IPS-18c (cell line): ENCODE measurements around the gene KIAA0232.

Experiments
- H3K4me3 ChIP-seq: 2 replicates; pipeline ENCODE4 v1.7.0; 2013; ENCODE audit warnings: low read depth, mild to moderate bottlenecking, low read length, moderate library complexity; ENCODE audit not compliant: insufficient read depth
- H3K9me3 ChIP-seq: one replicate; pipeline ENCODE4 v1.6.1; 2013; ENCODE audit warnings: mild to moderate bottlenecking, low read length, moderate library complexity; ENCODE audit not compliant: control insufficient read depth, insufficient read depth

The KIAA0232 gene

DNA sequence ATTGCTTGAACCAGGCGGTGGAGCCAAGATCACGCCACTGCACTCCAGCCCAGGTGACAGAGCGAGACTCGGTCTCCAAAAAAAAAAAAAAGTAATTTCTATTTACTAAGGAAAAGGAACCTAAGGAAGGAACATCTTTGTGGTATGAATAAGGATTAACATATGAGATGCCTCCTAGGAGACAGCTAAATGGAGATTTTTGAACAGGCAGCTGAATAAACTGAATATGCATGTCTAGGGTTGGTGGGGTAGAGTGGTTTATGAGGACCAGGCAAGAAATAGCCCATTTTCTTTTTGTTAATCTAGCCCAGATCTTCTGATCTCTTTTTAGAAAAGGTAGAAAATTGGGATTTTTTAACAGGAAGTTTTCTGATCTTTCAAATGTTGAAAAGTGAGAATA, 67.2 kb downstream of the KIAA0232 start:
- Histone ChIP-seq H3K9me3 (peaks cover 2% of the 10 kb centered on the region), H3K4me3 (no peak overlapping the region)

DNA sequence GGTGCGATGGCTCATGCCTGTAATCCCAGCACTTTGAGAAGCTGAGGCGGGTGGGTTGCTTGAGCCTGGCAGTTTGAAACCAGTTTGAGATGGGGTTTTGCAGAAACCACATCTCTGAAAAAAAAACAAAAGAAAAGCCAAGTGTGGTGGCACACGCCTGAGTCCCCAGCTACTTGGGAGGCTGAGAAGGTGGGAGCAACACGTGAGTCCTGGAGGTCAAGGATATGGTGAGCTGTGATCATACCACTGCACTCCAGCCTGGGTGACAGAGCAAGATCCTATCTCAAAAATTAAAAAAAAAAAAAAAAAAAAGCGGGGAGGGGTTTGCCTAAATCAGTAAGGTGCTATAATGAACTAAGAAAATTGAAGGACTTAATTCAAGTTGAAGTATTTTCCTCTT, 68.9 kb downstream of the KIAA0232 start:
- Histone ChIP-seq H3K4me3 (no peak overlapping the region), H3K9me3 (peaks cover 2% of the 10 kb centered on the region)

DNA sequence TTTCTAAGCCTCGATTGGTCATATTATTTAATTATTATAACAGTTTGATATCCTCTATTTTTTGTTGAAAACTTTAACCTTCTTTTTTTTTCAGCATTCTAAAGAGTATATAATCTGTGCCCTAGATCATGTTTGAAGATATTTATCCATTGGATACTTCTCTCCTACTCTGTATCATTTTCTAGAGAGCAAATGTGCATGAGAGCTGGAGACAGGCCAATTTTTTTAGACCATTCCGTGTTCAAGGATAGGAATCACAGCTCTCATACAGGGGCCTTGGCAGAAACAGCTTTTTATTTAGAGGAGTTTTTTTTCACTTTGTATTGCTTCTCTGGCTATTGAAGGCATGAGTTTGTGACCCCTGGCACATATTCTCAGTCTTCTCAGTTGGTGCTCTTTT, 69.4 kb downstream of the KIAA0232 start:
- peaks cover 2% of the 10 kb centered on the region for H3K9me3 ChIP-seq

DNA sequence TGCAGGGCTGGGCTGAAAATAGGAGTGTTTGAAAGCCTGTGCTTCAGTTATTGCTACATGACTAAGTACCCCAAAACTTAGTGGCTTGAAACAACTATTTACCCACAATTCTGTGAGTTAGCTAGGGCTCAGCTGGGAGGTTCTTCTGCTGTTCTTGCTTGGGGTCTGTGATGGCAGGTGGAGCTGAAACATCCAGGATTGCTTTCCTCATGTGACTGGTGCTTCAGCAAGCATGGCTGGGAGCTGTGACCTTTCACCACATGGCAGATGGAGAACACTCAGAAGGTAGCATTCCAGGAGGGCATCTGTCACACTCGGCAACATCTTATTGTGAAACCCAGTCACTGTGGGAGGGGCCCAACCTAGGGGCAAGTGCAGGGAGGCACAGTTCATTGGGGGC, 70.1 kb downstream of the KIAA0232 start:
- Histone ChIP-seq H3K9me3 (peaks cover 2% of the 10 kb centered on the region), H3K4me3 (no peak overlapping the region)

More for the DNA sequence above, 69.4 kb downstream of the KIAA0232 start:
- H3K4me3 ChIP-seq = no peak overlapping the region

DNA sequence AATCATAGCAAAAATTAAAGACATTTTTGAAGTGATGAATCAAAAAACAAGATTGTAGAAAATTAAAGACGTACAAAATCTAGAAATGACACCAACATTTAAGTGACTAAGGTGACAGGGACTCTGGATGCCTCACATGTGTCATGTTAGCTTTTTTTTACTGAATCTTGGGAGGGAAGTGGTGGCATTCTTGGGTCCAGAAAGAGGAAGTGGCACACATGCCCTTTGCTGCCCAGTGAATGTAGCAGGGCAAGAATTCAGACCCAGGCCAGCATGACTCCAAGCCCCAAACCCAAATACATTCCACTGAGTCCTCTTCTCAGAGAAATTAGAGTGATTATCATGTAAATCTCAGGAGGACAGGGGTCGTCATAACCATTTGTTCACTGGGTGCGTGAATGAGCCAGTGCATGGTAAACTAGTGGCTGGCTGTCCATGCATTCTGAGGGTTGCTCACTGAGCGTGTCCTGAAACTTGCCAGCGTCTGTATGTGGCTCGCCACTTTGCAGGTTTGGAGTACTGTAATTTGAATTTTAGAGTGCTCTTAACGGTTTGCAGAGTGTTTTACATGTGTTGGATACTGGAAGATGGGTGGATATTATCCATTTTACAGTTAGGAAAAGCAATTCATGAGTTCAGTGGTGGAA, 71.7 kb downstream of the KIAA0232 start:
- peaks cover 2% of the 10 kb centered on the region for H3K9me3 ChIP-seq
- no peak overlapping the region for H3K4me3 ChIP-seq

DNA sequence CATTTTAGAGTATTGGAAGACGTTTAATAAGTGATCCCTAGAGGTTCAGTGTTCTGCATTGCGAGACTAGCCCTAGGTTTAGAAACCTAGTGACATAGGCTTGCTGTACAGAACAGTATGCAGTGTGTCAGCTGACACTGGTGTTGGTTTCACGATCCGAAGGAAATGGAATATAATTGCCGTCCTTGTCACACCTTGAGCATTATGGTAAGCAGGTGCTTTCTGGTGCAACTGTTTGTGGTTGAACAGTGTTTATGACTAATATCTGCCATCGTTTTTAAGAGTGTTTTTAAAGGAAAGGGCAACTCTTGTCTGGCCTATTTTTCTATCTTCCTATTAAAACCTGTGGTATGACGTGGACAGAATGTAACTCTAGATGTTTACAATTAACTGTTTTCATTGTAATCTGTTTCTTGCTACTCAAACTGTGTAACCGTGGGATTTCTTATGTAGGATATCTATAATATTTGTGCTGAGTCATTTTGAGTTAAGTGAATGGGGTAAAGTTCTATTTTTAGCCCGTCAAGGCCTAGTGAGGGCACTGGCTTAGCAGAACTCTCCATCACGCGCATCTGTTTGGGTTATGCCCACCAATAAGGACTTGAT, 73.3 kb downstream of the KIAA0232 start:
- Histone ChIP-seq H3K4me3 (no peak overlapping the region), H3K9me3 (no peaks in the 10 kb centered on the region)

DNA sequence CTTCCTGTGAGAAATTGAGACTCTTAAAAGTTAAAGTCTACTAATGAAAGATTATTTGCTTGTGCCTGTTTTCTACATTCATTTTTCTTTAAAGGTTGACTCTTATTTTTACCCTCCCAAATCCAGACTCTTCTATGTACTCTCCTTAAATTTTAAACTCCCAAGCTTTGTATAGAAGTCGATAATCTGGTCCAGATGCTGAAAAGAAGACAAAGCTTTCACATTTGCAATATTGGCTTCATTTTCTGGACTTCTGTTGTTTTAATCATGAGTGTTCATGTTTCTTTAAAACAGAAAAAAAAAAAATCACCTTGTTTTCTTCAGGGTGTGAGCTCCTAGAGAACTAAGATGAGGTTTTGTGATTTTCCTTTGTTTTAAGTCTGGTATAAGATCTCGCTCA, 73.9 kb downstream of the KIAA0232 start:
- no peaks in the 10 kb centered on the region for H3K9me3 ChIP-seq
- H3K4me3 ChIP-seq = no peak overlapping the region

DNA sequence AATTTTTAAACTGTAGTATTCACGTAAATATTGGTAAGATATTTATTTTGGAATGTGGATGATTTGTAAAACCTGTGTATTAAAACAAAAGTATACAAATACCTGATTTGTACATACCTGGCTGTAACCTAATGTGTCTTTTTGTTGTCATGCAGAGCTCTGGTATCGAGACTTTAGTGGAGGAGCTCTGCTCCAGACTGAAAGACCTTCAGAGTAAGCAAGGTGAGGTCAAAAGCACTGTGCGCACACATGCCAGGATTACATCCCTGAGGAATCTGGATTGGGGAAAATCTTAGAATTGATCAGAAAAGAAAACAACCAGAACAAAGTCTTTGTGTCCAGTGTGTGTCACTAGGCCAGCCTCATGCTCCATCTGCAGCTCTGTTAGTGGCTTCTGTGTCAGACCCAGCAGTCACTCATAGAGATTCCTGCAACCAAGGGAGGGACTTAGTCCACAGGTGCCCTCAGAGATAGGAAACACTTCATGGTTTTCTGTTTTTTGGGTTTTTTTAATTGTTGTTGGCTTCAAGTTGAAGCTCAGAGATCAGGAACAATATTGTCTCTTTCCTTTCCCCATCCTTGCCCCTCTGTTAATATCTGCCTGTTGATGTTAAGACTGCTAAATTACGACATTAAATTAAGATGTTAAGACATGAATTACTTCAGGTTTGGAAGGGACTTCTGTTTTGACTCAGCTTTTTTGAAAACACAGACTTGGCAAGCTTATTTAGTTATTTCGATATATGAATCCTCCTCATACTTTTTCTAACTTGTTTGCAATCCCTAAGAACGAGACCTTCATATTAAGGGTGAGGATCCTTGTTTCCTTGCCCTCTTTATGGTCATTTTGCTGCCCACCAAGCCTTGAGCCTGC, 74.7 kb downstream of the KIAA0232 start:
- Histone ChIP-seq H3K9me3 (no peaks in the 10 kb centered on the region), H3K4me3 (no peak overlapping the region)

DNA sequence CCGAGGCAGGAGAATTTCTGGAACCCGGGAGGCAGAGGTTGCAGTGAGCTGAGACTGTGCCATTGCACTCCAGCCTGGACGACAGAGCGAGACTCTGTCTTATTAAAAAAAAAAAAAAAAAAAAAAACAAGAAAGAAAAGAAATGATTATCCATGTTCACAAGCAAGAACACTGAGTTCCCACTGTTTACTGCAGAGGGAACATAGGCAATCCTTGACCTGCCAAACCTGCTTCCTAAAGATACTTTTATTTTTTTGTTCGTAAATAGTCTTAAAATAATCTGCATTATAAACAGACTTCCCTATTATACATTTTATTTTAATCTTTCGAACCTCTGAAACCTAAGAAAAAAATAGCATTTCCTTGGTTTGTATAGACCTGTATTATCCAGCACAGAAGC, 76.5 kb downstream of the KIAA0232 start:
- H3K9me3 ChIP-seq = no peaks in the 10 kb centered on the region
- no peak overlapping the region for H3K4me3 ChIP-seq

DNA sequence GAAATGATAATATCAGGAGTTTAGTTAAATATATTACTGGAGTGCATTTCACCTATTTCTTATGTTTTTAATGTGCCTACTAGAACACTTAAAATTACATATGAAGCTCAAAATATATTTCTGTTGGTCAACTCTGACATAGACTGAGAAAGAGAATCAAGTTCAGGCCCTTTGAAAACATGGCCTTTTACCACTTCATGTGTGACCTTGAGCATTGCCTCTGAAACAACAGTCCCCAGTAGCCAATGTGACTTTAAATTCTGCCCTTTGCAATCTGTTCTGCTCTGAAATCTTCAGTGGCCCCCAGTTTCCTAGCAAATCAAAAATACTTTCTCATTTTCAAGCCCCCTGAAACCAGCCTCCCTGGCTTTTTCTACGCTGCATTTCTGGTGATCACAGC, 77.0 kb downstream of the KIAA0232 start:
- Histone ChIP-seq H3K4me3 (no peak overlapping the region), H3K9me3 (no peaks in the 10 kb centered on the region)

DNA sequence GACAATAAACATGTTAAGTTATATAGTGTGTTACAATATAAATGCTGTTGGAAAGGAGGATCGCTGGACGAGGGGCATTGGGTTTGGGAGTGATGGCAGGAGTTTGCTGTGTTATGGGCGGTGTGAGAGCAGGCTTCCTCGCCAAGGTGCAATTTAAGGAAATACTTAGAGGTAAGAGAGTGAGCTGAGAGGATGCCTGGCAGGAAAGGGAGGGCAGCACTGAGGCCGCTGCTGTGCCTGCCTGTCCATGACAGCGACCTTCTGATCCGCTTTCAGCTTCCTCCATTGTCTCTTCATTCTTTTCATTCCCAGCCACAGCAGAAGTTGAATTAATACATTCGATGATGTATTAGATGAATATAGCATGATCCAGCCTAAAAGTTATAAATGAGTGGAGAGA, 85.9 kb downstream of the KIAA0232 start:
- H3K9me3 ChIP-seq = no peaks in the 10 kb centered on the region

DNA sequence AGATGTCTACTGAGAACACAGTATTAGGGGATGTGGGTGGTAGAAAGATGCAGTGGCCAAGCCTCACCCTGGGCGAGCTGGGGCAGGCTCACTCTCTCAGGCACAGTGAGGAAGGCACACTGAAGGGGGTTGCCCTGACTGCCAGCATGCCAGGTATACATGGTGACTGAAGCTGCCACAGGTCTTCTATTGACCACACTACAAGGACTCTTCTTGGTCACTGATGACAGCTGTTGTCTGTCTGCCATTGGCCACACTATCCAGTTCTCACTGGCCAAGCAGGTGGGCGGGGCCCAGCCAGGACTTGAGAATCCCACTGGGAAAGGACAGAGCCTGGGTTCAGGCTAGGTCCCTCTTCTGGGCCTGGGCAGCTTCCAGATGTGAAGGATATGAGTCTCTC, 87.4 kb downstream of the KIAA0232 start:
- Histone ChIP-seq H3K9me3 (no peaks in the 10 kb centered on the region), H3K4me3 (no peak overlapping the region)

More for the DNA sequence above, 85.9 kb downstream of the KIAA0232 start:
- no peak overlapping the region for H3K4me3 ChIP-seq

DNA sequence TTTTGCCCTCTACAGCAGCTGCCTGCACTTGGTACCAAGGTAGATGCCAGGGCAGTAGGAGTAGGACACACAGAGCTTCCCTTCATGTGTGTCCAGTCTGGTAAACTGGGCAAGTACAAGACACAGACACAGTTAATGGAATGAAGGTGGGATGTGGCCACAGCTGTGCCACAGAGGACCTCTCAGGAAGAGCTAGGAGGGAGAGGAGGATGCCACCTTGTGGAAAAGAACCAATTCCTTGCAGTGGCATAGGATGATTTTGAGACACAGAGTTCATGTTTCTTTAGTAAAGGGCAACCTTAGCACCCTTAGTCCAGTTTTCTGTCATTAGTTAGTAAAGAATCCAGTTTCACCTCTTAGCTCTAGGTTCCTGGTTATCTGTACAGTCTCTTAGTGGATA, 90.8 kb downstream of the KIAA0232 start:
- no peaks in the 10 kb centered on the region for H3K9me3 ChIP-seq
- H3K4me3 ChIP-seq = no peak overlapping the region

DNA sequence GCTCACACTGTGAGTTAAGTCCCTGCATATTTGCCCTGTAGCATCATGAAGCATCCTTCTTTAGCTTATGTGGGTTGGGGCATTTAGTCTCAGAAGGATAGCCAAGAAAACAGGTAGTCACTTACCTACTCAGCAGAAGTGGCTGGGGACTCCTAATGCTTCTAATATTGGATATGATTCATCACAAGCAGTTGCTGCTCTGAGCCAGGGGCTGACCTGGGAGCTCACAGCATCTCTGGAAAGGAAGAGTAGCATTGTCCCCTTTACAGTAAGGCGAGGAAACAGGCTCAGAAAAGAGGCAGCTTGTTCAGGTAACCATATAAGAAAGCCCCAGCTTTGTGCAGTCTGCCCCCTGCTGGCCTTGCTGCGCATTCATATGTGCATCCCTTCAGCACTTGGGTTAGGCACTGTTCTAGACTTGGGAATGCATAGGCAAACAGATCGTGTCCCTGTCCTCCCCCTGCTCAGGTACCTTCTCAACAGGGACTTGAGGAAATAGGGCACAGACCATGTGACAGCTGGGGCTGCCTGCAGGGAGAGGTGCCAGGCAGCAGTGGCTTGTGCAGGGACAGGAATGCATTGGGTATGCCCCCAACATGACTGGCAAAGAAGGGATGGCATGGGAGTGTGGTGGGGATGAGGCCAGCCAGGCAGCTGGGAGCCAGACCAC, 91.4 kb downstream of the KIAA0232 start:
- Histone ChIP-seq H3K4me3 (no peak overlapping the region), H3K9me3 (no peaks in the 10 kb centered on the region)

DNA sequence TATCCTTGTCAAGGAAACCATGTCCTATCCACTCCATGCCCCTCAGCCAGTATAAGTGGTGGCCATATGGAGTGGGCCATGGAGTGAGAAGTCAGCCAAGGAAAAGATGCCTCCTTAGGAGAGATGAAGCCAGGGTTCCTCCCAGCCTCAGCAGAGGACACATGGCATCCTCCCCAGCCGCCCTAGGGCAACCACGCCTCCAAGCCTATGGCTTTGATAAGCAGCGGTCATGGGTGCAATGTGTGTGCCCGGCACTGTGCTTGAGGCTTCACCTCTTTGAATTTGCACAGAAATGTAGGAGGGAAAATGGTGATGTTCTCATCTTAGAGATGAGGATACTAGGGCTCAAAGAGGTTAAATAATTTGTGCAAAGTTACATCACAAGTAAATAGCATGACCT, 92.5 kb downstream of the KIAA0232 start:
- H3K4me3 ChIP-seq = no peak overlapping the region
- H3K9me3 ChIP-seq = no peaks in the 10 kb centered on the region

DNA sequence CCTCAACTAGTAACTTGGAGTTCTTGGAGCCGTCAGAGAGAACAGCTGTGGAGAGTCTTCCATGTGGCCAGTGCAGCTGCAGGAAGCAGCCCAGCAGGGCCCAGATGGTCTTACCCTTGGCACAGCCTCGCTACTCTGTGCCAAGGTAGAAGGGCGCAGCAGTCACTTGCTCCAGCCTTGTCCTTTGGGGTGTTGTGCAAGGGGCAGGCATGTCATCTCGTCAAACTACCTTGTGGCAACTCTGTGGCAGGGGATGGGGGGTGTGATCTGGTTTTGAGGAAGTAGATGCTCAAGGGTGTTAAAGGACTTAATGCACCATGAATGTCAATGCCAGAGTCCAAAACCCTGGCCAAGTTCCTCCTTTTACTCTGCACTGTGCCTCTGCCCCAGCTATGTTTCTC, 92.9 kb downstream of the KIAA0232 start:
- Histone ChIP-seq H3K4me3 (no peak overlapping the region), H3K9me3 (no peaks in the 10 kb centered on the region)

DNA sequence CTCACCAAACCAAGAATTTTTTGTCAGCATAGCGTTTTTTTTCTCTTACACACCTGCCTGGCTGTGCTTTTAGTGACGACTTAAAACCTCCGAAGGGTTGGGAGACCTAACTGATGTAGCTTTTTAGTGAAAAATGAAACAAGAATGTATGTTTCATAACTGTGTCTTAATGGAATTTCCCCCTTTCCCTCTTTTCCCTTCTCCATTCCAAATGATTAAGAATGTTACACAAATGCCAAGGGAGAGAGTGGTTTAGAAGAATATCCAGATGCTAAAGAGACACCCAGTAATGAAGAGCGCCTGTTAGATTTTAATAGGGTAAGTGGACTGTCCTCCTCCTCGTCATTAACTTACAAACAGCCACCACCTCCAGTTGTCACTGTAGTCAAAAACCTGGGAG, 93.9 kb downstream of the KIAA0232 start:
- Histone ChIP-seq H3K4me3 (no peak overlapping the region), H3K9me3 (no peaks in the 10 kb centered on the region)

DNA sequence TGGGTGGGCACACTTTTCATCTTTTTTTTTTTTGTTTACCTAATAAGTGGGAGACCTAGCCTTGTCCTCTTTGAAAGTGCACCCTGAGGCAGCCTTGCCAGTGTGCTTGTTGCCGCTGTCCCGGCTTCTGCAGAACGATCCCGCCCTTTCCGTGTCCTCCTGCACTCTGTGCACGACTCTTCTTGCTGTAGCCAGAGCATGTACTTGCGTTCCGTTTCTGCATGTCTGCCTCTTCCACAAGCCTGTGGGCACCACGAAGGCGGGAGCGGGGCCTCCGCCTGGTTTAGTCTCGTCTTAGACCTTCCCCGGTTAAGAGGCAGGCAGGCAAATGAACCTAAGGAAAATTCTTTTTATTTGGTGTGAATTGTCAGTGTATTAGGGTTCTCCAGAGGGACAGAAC, 94.5 kb downstream of the KIAA0232 start:
- no peaks in the 10 kb centered on the region for H3K9me3 ChIP-seq
- no peak overlapping the region for H3K4me3 ChIP-seq
